ENCODE results near the gene TFF3. TPM values are rescaled to one million over a fixed set of nuclear protein-coding genes. Genes with fewer than 3 reads are reported as not detected.
A peak's percentile ranks its signal among the peaks of the same experiment; 100 is the strongest.
"Not testable (repeated sequence)": the region's sequence is repeated elsewhere in the genome, so short reads cannot be mapped to it uniquely, and the experiment has no call there.

The TFF3 gene
- total RNA-seq, 2 donors from 2014 or later = not detected

- Mint-ChIP-seq H3K36me3 (ENCODE audit: low read depth) (no peaks in the 10 kb centered on the region), H3K4me3 (no peak overlapping the region), H3K4me1 (peaks cover 2% of the 10 kb centered on the region), H3K27ac (no peak overlapping the region), H3K27me3 (peaks cover 8% of the 10 kb centered on the region)
- no peak for ATAC-seq
- DNase-seq = no peak
- H3K9me3 ChIP-seq (ENCODE audit: control insufficient read depth, low read length, poor library complexity, severe bottlenecking) = no peaks in the 10 kb centered on the region
Measured at GRCh38 chr21:42301371-42302075, 13.7 kb downstream of the TFF3 start.

GRCh38 chr21:42300956-42301355, 14.3 kb downstream of the TFF3 start:
- Mint-ChIP-seq H3K27ac (no peak overlapping the region), H3K4me3 (no peak overlapping the region), H3K36me3 (ENCODE audit: low read depth) (no peaks in the 10 kb centered on the region), H3K4me1 (peaks cover 2% of the 10 kb centered on the region), H3K27me3 (peaks cover 5% of the 10 kb centered on the region)
- H3K9me3 ChIP-seq (ENCODE audit: control insufficient read depth, low read length, poor library complexity, severe bottlenecking) = no peaks in the 10 kb centered on the region
- DNase-seq (no peak), ATAC-seq (no peak)

GRCh38 chr21:42300045-42300583, 15.1 kb downstream of the TFF3 start:
- ATAC-seq (no peak), DNase-seq (no peak)
- no peak overlapping the region for H3K27ac Mint-ChIP-seq

DNA sequence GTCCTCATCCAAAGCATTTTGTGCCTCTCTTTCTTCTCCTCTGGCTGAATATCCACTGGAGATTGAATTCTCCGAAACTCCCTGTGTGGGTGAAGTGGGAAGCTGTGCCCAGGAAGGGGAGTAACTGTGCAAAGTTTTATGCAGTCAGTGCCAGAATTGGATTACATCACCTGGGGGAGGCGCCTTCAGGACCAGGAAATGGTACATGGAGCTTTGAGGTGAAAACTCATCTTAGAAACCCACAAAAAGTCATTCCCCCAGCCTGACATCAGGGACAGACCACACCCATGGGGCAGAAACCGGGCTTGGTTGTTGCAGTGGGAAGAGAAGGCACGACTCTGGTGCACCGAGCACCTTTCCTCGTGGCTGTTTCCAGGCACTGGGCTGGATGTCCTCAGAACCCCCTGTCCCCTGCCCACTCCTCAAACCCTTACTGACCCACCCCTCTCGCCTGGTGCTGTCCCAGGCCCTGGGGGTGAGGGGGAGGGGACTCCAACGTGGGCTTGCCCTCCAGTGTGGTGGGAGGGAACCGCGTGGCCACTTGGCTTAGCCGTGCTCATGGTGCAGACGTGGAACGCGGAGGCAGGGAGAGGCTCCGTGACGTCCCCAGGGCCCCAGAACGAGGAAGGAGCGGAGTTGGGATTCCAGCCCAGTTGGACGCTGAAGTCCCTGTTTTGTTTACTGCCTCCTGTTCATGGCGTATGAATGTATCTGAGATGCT, 15.7 kb downstream of the TFF3 start:
- ATAC-seq = peak; percentile 50
- peaks cover 2% of the 10 kb centered on the region for H3K4me1 Mint-ChIP-seq
- DNase-seq = no peak
- H3K27me3 Mint-ChIP-seq = no peaks in the 10 kb centered on the region
- H3K36me3 Mint-ChIP-seq (ENCODE audit: low read depth) = peaks cover 2% of the 10 kb centered on the region
- no peaks in the 10 kb centered on the region for H3K9me3 ChIP-seq (ENCODE audit: control insufficient read depth, low read length, poor library complexity, severe bottlenecking)
- no peak overlapping the region for H3K27ac Mint-ChIP-seq
- H3K4me3 Mint-ChIP-seq = no peak overlapping the region

More at GRCh38 chr21:42300045-42300583, 15.1 kb downstream of the TFF3 start:
- H3K9me3 ChIP-seq (ENCODE audit: control insufficient read depth, low read length, poor library complexity, severe bottlenecking) = no peaks in the 10 kb centered on the region
- Mint-ChIP-seq H3K4me3 (no peak overlapping the region), H3K4me1 (peaks cover 2% of the 10 kb centered on the region), H3K27me3 (no peaks in the 10 kb centered on the region), H3K36me3 (ENCODE audit: low read depth) (no peaks in the 10 kb centered on the region)

GRCh38 chr21:42298657-42299056, 16.6 kb downstream of the TFF3 start:
- Mint-ChIP-seq H3K4me1 (peaks cover 2% of the 10 kb centered on the region), H3K27me3 (no peaks in the 10 kb centered on the region), H3K36me3 (ENCODE audit: low read depth) (peaks cover 2% of the 10 kb centered on the region), H3K4me3 (no peak overlapping the region), H3K27ac (no peak overlapping the region)
- ATAC-seq (no peak), DNase-seq (no peak)
- no peaks in the 10 kb centered on the region for H3K9me3 ChIP-seq (ENCODE audit: control insufficient read depth, low read length, poor library complexity, severe bottlenecking)

DNA sequence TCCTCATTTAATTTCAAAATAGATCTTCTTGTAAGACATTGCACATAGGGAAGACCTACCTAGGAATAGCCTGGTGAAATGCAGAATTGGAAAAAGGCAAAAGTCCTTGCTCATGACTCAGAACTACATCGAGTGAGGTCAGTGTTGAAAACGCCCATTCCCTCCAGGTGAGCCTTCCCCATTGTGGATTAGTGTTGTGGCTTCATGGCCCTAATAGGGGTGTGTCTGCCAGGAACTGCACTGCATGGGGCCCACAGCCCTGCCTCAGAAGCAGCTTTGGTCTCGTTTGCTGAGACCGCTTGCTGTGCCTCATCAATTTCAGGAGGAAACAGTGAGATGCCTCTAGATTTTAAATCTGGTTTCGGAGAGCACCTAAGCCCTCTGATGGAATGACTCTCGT, 17.0 kb downstream of the TFF3 start:
- Mint-ChIP-seq H3K27me3 (no peaks in the 10 kb centered on the region), H3K27ac (no peak overlapping the region), H3K4me3 (no peak overlapping the region), H3K36me3 (ENCODE audit: low read depth) (peaks cover 2% of the 10 kb centered on the region), H3K4me1 (peaks cover 2% of the 10 kb centered on the region)
- no peak for ATAC-seq
- no peak for DNase-seq
- no peaks in the 10 kb centered on the region for H3K9me3 ChIP-seq (ENCODE audit: control insufficient read depth, low read length, poor library complexity, severe bottlenecking)

- peaks cover 2% of the 10 kb centered on the region for H3K36me3 Mint-ChIP-seq (ENCODE audit: low read depth)
- ATAC-seq = no peak
- peak overlapping the region; percentile 68 for H3K4me3 Mint-ChIP-seq
- H3K27ac Mint-ChIP-seq = no peak overlapping the region
- no peak for DNase-seq
- H3K27me3 Mint-ChIP-seq = no peaks in the 10 kb centered on the region
- peaks cover 2% of the 10 kb centered on the region for H3K4me1 Mint-ChIP-seq
- no peaks in the 10 kb centered on the region for H3K9me3 ChIP-seq (ENCODE audit: control insufficient read depth, low read length, poor library complexity, severe bottlenecking)
Measured at GRCh38 chr21:42297377-42297776, 17.8 kb downstream of the TFF3 start.

DNA sequence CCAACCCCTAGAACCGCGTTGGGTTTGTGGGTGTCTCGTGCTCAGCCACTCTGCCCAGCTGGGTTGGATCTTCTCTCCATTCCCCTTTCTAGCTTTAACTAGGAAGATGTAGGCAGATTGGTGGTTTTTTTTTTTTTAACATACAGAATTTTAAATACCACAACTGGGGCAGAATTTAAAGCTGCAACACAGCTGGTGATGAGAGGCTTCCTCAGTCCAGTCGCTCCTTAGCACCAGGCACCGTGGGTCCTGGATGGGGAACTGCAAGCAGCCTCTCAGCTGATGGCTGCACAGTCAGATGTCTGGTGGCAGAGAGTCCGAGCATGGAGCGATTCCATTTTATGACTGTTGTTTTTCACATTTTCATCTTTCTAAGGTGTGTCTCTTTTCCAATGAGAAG, 18.7 kb downstream of the TFF3 start:
- Mint-ChIP-seq H3K27me3 (no peaks in the 10 kb centered on the region), H3K36me3 (ENCODE audit: low read depth) (peaks cover 2% of the 10 kb centered on the region), H3K4me3 (no peak overlapping the region), H3K4me1 (peaks cover 2% of the 10 kb centered on the region), H3K27ac (no peak overlapping the region)
- no peaks in the 10 kb centered on the region for H3K9me3 ChIP-seq (ENCODE audit: control insufficient read depth, low read length, poor library complexity, severe bottlenecking)
- ATAC-seq = no peak
- DNase-seq = no peak

DNA sequence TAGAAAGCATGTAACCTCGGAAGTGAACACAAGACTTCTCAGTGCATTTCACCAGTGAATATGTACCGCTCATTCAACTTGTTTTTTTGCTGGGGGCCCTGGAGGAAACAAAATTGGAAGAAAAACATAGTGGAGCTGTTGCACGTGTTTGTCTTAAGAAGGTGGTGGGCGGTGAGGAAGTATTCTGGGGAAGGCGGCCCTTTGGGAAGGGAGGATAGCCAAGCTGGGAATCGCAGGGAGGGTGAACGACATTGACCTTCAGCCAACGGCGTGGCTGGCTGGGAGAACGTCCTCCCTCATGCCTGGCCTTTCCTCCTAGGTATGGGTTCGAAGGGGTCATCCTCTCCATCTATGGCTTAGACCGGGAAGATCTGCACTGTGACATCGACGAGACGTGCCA, 19.4 kb downstream of the TFF3 start:
- no peaks in the 10 kb centered on the region for H3K27me3 Mint-ChIP-seq
- no peaks in the 10 kb centered on the region for H3K9me3 ChIP-seq (ENCODE audit: control insufficient read depth, low read length, poor library complexity, severe bottlenecking)
- no peak for ATAC-seq
- no peak overlapping the region for H3K4me3 Mint-ChIP-seq
- DNase-seq = no peak
- H3K27ac Mint-ChIP-seq = peak overlapping the region; percentile 51
- H3K4me1 Mint-ChIP-seq = peaks cover 2% of the 10 kb centered on the region
- peaks cover 2% of the 10 kb centered on the region for H3K36me3 Mint-ChIP-seq (ENCODE audit: low read depth)

- Mint-ChIP-seq H3K27me3 (no peaks in the 10 kb centered on the region), H3K4me3 (peak overlapping the region; percentile 49), H3K27ac (no peak overlapping the region), H3K36me3 (ENCODE audit: low read depth) (peaks cover 2% of the 10 kb centered on the region), H3K4me1 (peaks cover 2% of the 10 kb centered on the region)
- ATAC-seq (no peak), DNase-seq (no peak)
- no peaks in the 10 kb centered on the region for H3K9me3 ChIP-seq (ENCODE audit: control insufficient read depth, low read length, poor library complexity, severe bottlenecking)
Measured at GRCh38 chr21:42294273-42294880, 20.8 kb downstream of the TFF3 start.

GRCh38 chr21:42293649-42294272, 21.4 kb downstream of the TFF3 start:
- H3K36me3 Mint-ChIP-seq (ENCODE audit: low read depth) = peaks cover 5% of the 10 kb centered on the region
- no peak overlapping the region for H3K27ac Mint-ChIP-seq
- H3K27me3 Mint-ChIP-seq = no peaks in the 10 kb centered on the region
- peaks cover 2% of the 10 kb centered on the region for H3K4me1 Mint-ChIP-seq
- H3K9me3 ChIP-seq (ENCODE audit: control insufficient read depth, low read length, poor library complexity, severe bottlenecking) = no peaks in the 10 kb centered on the region
- no peak overlapping the region for H3K4me3 Mint-ChIP-seq
- no peak for DNase-seq
- ATAC-seq = no peak

- not testable (repeated sequence) for H3K4me1 Mint-ChIP-seq; H3K4me3 Mint-ChIP-seq; H3K9me3 ChIP-seq (ENCODE audit: control insufficient read depth, low read length, poor library complexity, severe bottlenecking); H3K27ac Mint-ChIP-seq; DNase-seq; H3K27me3 Mint-ChIP-seq; H3K36me3 Mint-ChIP-seq (ENCODE audit: low read depth)
- ATAC-seq = peak; percentile 16
Measured at GRCh38 chr21:42292563-42293142, 22.6 kb downstream of the TFF3 start.
